PC-3 (cell line): ENCODE results near the gene TMEM156.
"Not testable (repeated sequence)": the region's sequence is repeated elsewhere in the genome, so short reads cannot be mapped to it uniquely, and the experiment has no call there.

Experiments
- EZH2 ChIP-seq: fragments of 300-600 bp; sonication (generic); IDR thresholded peaks from one replicate; pipeline ENCODE4 v1.6.1; 2017; ENCODE audit warnings: antibody characterized with exemption, mild to moderate bottlenecking, low read length; ENCODE audit not compliant: unreplicated experiment
- EZH2phosphoT487 ChIP-seq: fragments of 300-600 bp; sonication (generic); IDR thresholded peaks from 2 replicates; pipeline ENCODE4 v1.6.1; 2018; ENCODE audit warnings: mild to moderate bottlenecking, antibody characterized with exemption, low read length, borderline replicate concordance
- TF ChIP-seq, protein P1 (sequence below): fragments of 300-600 bp; sonication (generic); conservative IDR thresholded peaks from 2 replicates; pipeline ENCODE4 v1.5.1; 2017; ENCODE audit warnings: antibody characterized with exemption, low read depth, mild to moderate bottlenecking, low read length

- TF ChIP-seq, protein P1, sequence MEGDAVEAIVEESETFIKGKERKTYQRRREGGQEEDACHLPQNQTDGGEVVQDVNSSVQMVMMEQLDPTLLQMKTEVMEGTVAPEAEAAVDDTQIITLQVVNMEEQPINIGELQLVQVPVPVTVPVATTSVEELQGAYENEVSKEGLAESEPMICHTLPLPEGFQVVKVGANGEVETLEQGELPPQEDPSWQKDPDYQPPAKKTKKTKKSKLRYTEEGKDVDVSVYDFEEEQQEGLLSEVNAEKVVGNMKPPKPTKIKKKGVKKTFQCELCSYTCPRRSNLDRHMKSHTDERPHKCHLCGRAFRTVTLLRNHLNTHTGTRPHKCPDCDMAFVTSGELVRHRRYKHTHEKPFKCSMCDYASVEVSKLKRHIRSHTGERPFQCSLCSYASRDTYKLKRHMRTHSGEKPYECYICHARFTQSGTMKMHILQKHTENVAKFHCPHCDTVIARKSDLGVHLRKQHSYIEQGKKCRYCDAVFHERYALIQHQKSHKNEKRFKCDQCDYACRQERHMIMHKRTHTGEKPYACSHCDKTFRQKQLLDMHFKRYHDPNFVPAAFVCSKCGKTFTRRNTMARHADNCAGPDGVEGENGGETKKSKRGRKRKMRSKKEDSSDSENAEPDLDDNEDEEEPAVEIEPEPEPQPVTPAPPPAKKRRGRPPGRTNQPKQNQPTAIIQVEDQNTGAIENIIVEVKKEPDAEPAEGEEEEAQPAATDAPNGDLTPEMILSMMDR = not testable (repeated sequence)
- not testable (repeated sequence) for TF ChIP-seq EZH2, EZH2phosphoT487
These were observed 30.2 kb downstream of the TMEM156 start for GRCh38 chr4:39002058-39002457.
